Fibroblast of lung (primary cell): ENCODE measurements around the gene ROBO4.

Experiments used
- CTCF ChIP-seq, 2 donors: IDR thresholded peaks in 1 of 2; conservative IDR thresholded peaks in 1 of 2; 1 replicate in 1 of 2; 2 replicates in 1 of 2; pipeline ENCODE4 v1.5.1; 2011 to 2012; ENCODE audit warnings: low read length in 2 of 2, control low read depth in 1 of 2, inconsistent platforms in 1 of 2, low read depth in 1 of 2, mild to moderate bottlenecking in 1 of 2
- EZH2 ChIP-seq: IDR thresholded peaks from 2 replicates; pipeline ENCODE4 v1.5.1; 2012; ENCODE audit warnings: low read length, control low read depth, mild to moderate bottlenecking; ENCODE audit errors: missing control alignments

GRCh38 chr11:124894606-124895430 lies 2.8 kb downstream of the ROBO4 start:
- TF ChIP-seq CTCF (conservative IDR thresholded peaks at IDR 0.05 in 1 of 2, IDR thresholded peaks at IDR 0.05 in 1 of 2; ENCODE audit: low read depth in 1 of 2, low read length in 2 of 2) (no peak), EZH2 (no peak)
